Fibroblast of peridontal ligament (primary cell): ENCODE data around the gene TRIM26.

Source experiments
- DNase-seq: peaks from one replicate; pipeline ENCODE4 v3.0.0-alpha.2; 2010; ENCODE audit errors: extremely low read depth

The TRIM26 gene

GRCh38 chr6:30211306-30211705 lies 1.9 kb downstream of the TRIM26 start:
- no peak for DNase-seq

GRCh38 chr6:30207619-30208295 lies 5.4 kb downstream of the TRIM26 start:
- DNase-seq: no peak

GRCh38 chr6:30206799-30207618 lies 6.2 kb downstream of the TRIM26 start:
- no peak for DNase-seq

- peak; percentile 31 for DNase-seq
These were observed 7.1 kb downstream of the TRIM26 start for GRCh38 chr6:30206152-30206551.

- DNase-seq: no peak
These were observed 9.1 kb downstream of the TRIM26 start for GRCh38 chr6:30204116-30204515.

- DNase-seq: no peak
These were observed 10.8 kb downstream of the TRIM26 start for GRCh38 chr6:30202366-30202765.

GRCh38 chr6:30200551-30201281 lies 12.5 kb downstream of the TRIM26 start:
- DNase-seq: no peak

- no peak for DNase-seq
These were observed 14.8 kb downstream of the TRIM26 start for GRCh38 chr6:30198166-30199084.

- DNase-seq: no peak
These were observed 16.8 kb downstream of the TRIM26 start for GRCh38 chr6:30196376-30196775.

- DNase-seq: no peak
These were observed 17.3 kb downstream of the TRIM26 start for GRCh38 chr6:30195951-30196350.

GRCh38 chr6:30194797-30195690 lies 18.2 kb downstream of the TRIM26 start:
- DNase-seq: no peak

- no peak for DNase-seq
These were observed 21.1 kb downstream of the TRIM26 start for GRCh38 chr6:30192076-30192475.

- DNase-seq: no peak
These were observed 24.7 kb downstream of the TRIM26 start for GRCh38 chr6:30188541-30188940.

- no peak for DNase-seq
These were observed 27.2 kb downstream of the TRIM26 start for GRCh38 chr6:30185846-30186484.

- no peak for DNase-seq
These were observed 28.7 kb downstream of the TRIM26 start for GRCh38 chr6:30184417-30185031.

GRCh38 chr6:30180145-30180544 lies 33.1 kb downstream of the TRIM26 start:
- DNase-seq: no peak

- no peak for DNase-seq
These were observed 34.4 kb downstream of the TRIM26 start for GRCh38 chr6:30178837-30179236.

GRCh38 chr6:30175765-30176164 lies 37.4 kb downstream of the TRIM26 start:
- no peak for DNase-seq

GRCh38 chr6:30172681-30173080 lies 40.5 kb downstream of the TRIM26 start:
- no peak for DNase-seq
